GM19463 (cell line): Measurements from ENCODE around the gene FFAR2.
"Not testable (repeated sequence)": the region's sequence is repeated elsewhere in the genome, so short reads cannot be mapped to it uniquely, and the experiment has no call there.

Source experiments
- ATAC-seq: cut with Tn5 transposase; IDR thresholded peaks from one replicate; pipeline ENCODE4 v1.9.1; 2021; ENCODE audit warnings: mild to moderate bottlenecking, moderate library complexity; ENCODE audit not compliant: unreplicated experiment

Gene FFAR2

GRCh38 chr19:35423406-35423805, 24.7 kb upstream of the FFAR2 start:
- not testable (repeated sequence) for ATAC-seq

- no peak for ATAC-seq
These were observed 22.4 kb upstream of the FFAR2 start for GRCh38 chr19:35425682-35426081.

GRCh38 chr19:35427187-35427586, 20.9 kb upstream of the FFAR2 start:
- ATAC-seq: no peak

GRCh38 chr19:35429698-35430408, 18.2 kb upstream of the FFAR2 start:
- ATAC-seq: no peak

GRCh38 chr19:35430409-35431144, 17.5 kb upstream of the FFAR2 start:
- no peak for ATAC-seq

- ATAC-seq: no peak
These were observed 16.8 kb upstream of the FFAR2 start for GRCh38 chr19:35431145-35431807.

- no peak for ATAC-seq
These were observed 15.1 kb upstream of the FFAR2 start for GRCh38 chr19:35432911-35433310.

GRCh38 chr19:35433448-35433847, 14.6 kb upstream of the FFAR2 start:
- ATAC-seq: no peak

- no peak for ATAC-seq
These were observed 12.2 kb upstream of the FFAR2 start for GRCh38 chr19:35435896-35436295.

- ATAC-seq: no peak
These were observed 11.3 kb upstream of the FFAR2 start for GRCh38 chr19:35436477-35437405.

GRCh38 chr19:35437406-35437951, 10.6 kb upstream of the FFAR2 start:
- ATAC-seq: no peak

- no peak for ATAC-seq
These were observed 10.0 kb upstream of the FFAR2 start for GRCh38 chr19:35438096-35438495.

GRCh38 chr19:35438527-35438926, 9.5 kb upstream of the FFAR2 start:
- no peak for ATAC-seq

- ATAC-seq: no peak
These were observed 8.1 kb upstream of the FFAR2 start for GRCh38 chr19:35439921-35440320.

- ATAC-seq: no peak
These were observed 6.0 kb upstream of the FFAR2 start for GRCh38 chr19:35442091-35442490.

- ATAC-seq: no peak
These were observed 3.3 kb upstream of the FFAR2 start for GRCh38 chr19:35444735-35445134.

GRCh38 chr19:35445826-35446593, 2.0 kb upstream of the FFAR2 start:
- ATAC-seq: no peak

- ATAC-seq: no peak
These were observed 1.4 kb downstream of the FFAR2 start for GRCh38 chr19:35449359-35450043.
